Measurements from ENCODE around the gene PLAC1.

PLAC1 gene

GRCh38 chrX:134529481-134529880 lies 128.8 kb downstream of the PLAC1 start:
- H3K4me3 Mint-ChIP-seq, result no peak overlapping the region
- H3K4me1 Mint-ChIP-seq, result no peaks in the 10 kb centered on the region
- H3K9me3 Mint-ChIP-seq, result no peaks in the 10 kb centered on the region
- no peaks in the 10 kb centered on the region for H3K36me3 Mint-ChIP-seq
- H3K27ac Mint-ChIP-seq, result no peak overlapping the region
- H3K27me3 Mint-ChIP-seq, result peaks cover 1% of the 10 kb centered on the region

GRCh38 chrX:134528960-134529359 lies 129.3 kb downstream of the PLAC1 start:
- Mint-ChIP-seq H3K4me1 (no peaks in the 10 kb centered on the region), H3K9me3 (no peaks in the 10 kb centered on the region), H3K27me3 (peaks cover 1% of the 10 kb centered on the region), H3K4me3 (no peak overlapping the region), H3K27ac (no peak overlapping the region), H3K36me3 (no peaks in the 10 kb centered on the region)

DNA sequence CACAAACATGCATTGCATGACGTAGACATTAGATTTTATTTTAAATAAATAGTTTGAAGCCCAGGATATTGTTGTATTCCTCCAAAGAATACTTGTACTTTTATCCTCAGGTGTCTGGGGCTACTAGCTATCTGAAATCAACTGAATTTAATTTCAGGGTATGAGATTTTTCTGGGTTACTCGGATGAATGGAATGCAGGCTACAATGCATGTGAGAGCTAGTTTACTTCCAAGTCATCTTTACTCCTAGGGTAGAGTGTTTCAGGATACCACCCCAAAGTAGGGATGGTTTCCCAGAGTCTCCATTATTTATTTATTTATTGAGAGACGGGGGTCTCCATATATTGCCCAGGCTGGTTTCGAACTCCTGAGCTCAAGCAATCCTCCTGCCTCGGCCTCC lies 131.9 kb downstream of the PLAC1 start:
- Mint-ChIP-seq H3K36me3 (no peaks in the 10 kb centered on the region), H3K9me3 (no peaks in the 10 kb centered on the region), H3K4me1 (peaks cover 5% of the 10 kb centered on the region), H3K4me3 (no peak overlapping the region), H3K27ac (no peak overlapping the region), H3K27me3 (no peaks in the 10 kb centered on the region)

GRCh38 chrX:134525086-134525792 lies 133.0 kb downstream of the PLAC1 start:
- Mint-ChIP-seq H3K4me3 (no peak overlapping the region), H3K27ac (no peak overlapping the region), H3K36me3 (no peaks in the 10 kb centered on the region), H3K4me1 (peaks cover 5% of the 10 kb centered on the region), H3K27me3 (no peaks in the 10 kb centered on the region), H3K9me3 (no peaks in the 10 kb centered on the region)

DNA sequence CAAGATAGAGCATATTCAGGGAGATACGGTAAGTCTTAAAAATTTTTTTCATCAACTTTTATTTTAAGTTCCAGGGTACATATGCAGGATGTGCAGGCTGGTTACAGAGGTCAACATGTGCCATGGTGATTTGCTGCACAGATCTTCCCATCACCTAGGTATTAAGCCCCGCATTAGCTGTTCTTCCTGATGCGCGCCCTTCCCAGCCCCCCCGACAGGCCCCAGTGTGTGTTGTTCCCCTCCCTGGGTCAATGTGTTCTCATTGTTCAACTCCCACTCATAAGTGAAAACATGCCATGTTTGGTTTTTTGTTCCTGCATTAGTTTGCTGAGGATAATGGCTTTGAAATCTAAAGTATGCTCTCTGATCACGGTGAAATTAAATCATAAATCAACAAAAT lies 134.1 kb downstream of the PLAC1 start:
- no peaks in the 10 kb centered on the region for H3K27me3 Mint-ChIP-seq
- no peaks in the 10 kb centered on the region for H3K9me3 Mint-ChIP-seq
- no peaks in the 10 kb centered on the region for H3K36me3 Mint-ChIP-seq
- H3K4me3 Mint-ChIP-seq, result no peak overlapping the region
- H3K4me1 Mint-ChIP-seq, result peaks cover 5% of the 10 kb centered on the region
- H3K27ac Mint-ChIP-seq, result no peak overlapping the region

DNA sequence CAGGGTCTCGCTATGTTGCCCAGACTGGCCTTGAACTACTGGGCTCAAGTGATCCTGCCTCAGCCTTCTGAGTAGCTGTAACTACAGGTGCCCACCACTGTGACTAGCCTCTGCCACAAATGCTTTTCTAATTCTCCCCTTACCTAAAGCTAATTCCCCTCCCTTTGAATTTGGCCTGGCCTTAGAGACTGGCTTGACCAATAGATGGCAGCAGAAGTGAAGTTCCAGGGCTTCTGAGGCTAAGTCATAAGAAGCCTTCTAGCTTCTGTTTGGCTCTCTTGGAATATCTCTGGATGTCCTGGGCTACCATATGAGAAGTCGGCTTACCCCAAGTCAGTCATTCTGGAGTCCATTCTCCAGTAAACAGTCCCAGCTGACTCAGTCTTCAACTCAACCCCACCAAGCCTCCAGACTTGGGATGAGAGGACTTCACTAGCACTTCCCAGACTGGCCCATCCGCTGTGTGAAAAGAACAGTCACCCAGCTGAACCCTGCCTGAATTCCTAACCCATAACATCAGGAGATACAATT lies 137.3 kb downstream of the PLAC1 start:
- Mint-ChIP-seq H3K36me3 (no peaks in the 10 kb centered on the region), H3K4me3 (no peak overlapping the region), H3K9me3 (no peaks in the 10 kb centered on the region), H3K27me3 (no peaks in the 10 kb centered on the region), H3K27ac (no peak overlapping the region), H3K4me1 (peaks cover 5% of the 10 kb centered on the region)

Data from activated naive CD4-positive, alpha-beta T cell treated with anti-CD3 and anti-CD28 coated beads, Interleukin-2, amount 50 U/mL, for 24 hours (primary cell).